Measurements from ENCODE around the gene ZNF621. TPM values are rescaled to one million over a fixed set of nuclear protein-coding genes. Genes with fewer than 3 reads are reported as not detected.

Gene ZNF621
- total and polyA plus RNA-seq, 9 of the 15 experiments (the other 6 are each of a cell fraction or from before 2014, with no cell fraction given), result 4.7 to 28.9 (median 20.6) TPM

DNA sequence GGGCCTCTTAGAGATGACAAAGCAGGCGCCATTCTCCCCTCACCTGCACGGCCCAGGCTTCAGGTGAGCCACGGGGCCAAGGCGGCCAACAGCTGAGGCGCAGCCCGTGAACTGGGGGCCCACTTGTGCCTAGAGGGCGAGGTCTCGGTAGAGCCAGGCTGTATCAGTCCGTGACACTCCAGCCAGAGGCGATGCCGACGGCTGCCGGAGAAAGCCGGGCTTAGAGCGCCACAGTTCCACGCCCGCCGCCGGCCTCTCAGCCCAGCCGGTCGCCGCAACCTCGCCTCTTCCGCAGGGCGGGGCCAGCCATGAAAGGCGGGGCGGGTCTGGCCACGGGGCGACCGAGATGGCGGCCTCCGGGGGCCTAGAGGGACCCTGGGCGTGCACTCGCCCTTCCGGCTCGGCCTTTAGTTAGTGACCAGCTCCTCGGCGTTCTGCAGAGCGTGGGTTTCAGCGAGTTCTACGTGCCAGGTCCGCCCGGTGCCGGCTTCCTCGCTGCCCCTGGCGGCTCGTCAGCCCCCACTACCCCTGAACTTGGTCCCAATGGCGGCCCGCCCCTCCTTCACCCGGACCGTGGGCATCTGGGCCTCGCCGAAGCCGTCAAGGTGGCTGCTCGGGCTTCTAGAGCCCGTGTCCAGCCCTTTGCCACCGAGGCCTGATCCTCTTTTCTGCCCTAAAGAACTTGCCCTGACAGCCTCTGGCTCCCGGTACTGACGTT is at the start of gene ZNF621 (continued):
- TF ChIP-seq DDX20 (tag; IDR thresholded peaks at IDR 0.05; ENCODE audit: low read depth) (no peak), POLR2B (IDR thresholded peaks at IDR 0.05; ENCODE audit: low read depth, partially characterized antibody) (peak; percentile 95), MTA3 (IDR thresholded peaks at IDR 0.05; ENCODE audit: borderline replicate concordance) (peak; percentile 93), TCF7 (IDR thresholded peaks at IDR 0.05; ENCODE audit: borderline replicate concordance) (0 out of 2 replicates have a peak, but pooled peaks have one; percentile 53), NCOA1 (IDR thresholded peaks at IDR 0.05; ENCODE audit: low read depth) (no peak), HNRNPUL1 (IDR thresholded peaks at IDR 0.05; ENCODE audit: low read length) (no peak), NR1H2 (CRISPR knock-in tag; IDR thresholded peaks at IDR 0.05) (peak; percentile 84; the same call in 1 of the 2 replicates), EP300 (IDR thresholded peaks at IDR 0.05; ENCODE audit: low read length) (peak; percentile 5; the same call in 1 of the 2 replicates), POLR2AphosphoS5 (IDR thresholded peaks at IDR 0.05; ENCODE audit: control insufficient read depth, insufficient read depth, low read depth, low read length) (peak; percentile 89), ZNF143 (CRISPR knock-in tag; IDR thresholded peaks at IDR 0.05) (no peak), ELF2 (CRISPR knock-in tag; IDR thresholded peaks at IDR 0.05) (peak; percentile 95), ZBTB1 (CRISPR knock-in tag; IDR thresholded peaks at IDR 0.05; ENCODE audit: borderline replicate concordance, low read depth) (no peak; the same call in 1 of the 2 replicates), TAL1 (IDR thresholded peaks at IDR 0.05) (0 out of 2 replicates have a peak, but pooled peaks have one; percentile 2), ZNF696 (CRISPR knock-in tag; conservative IDR thresholded peaks at IDR 0.05) (no peak), EZH2 (IDR thresholded peaks at IDR 0.05; ENCODE audit: borderline replicate concordance, low read depth, low read length) (no peak), ZKSCAN3 (CRISPR knock-in tag; IDR thresholded peaks at IDR 0.05) (no peak)
- TF ChIP-seq, protein P1, sequence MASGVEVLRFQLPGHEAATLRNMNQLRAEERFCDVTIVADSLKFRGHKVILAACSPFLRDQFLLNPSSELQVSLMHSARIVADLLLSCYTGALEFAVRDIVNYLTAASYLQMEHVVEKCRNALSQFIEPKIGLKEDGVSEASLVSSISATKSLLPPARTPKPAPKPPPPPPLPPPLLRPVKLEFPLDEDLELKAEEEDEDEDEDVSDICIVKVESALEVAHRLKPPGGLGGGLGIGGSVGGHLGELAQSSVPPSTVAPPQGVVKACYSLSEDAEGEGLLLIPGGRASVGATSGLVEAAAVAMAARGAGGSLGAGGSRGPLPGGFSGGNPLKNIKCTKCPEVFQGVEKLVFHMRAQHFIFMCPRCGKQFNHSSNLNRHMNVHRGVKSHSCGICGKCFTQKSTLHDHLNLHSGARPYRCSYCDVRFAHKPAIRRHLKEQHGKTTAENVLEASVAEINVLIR (CRISPR knock-in tag; IDR thresholded peaks at IDR 0.05), result no peak
- TF ChIP-seq, protein P2, sequence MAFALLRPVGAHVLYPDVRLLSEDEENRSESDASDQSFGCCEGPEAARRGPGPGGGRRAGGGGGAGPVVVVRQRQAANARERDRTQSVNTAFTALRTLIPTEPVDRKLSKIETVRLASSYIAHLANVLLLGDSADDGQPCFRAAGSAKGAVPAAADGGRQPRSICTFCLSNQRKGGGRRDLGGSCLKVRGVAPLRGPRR (CRISPR knock-in tag; IDR thresholded peaks at IDR 0.05), result no peak
- TF ChIP-seq, protein P3, sequence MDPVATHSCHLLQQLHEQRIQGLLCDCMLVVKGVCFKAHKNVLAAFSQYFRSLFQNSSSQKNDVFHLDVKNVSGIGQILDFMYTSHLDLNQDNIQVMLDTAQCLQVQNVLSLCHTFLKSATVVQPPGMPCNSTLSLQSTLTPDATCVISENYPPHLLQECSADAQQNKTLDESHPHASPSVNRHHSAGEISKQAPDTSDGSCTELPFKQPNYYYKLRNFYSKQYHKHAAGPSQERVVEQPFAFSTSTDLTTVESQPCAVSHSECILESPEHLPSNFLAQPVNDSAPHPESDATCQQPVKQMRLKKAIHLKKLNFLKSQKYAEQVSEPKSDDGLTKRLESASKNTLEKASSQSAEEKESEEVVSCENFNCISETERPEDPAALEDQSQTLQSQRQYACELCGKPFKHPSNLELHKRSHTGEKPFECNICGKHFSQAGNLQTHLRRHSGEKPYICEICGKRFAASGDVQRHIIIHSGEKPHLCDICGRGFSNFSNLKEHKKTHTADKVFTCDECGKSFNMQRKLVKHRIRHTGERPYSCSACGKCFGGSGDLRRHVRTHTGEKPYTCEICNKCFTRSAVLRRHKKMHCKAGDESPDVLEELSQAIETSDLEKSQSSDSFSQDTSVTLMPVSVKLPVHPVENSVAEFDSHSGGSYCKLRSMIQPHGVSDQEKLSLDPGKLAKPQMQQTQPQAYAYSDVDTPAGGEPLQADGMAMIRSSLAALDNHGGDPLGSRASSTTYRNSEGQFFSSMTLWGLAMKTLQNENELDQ (CRISPR knock-in tag; IDR thresholded peaks at IDR 0.05; ENCODE audit: borderline replicate concordance), result no peak
- TF ChIP-seq, protein P4, sequence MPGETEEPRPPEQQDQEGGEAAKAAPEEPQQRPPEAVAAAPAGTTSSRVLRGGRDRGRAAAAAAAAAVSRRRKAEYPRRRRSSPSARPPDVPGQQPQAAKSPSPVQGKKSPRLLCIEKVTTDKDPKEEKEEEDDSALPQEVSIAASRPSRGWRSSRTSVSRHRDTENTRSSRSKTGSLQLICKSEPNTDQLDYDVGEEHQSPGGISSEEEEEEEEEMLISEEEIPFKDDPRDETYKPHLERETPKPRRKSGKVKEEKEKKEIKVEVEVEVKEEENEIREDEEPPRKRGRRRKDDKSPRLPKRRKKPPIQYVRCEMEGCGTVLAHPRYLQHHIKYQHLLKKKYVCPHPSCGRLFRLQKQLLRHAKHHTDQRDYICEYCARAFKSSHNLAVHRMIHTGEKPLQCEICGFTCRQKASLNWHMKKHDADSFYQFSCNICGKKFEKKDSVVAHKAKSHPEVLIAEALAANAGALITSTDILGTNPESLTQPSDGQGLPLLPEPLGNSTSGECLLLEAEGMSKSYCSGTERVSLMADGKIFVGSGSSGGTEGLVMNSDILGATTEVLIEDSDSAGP (CRISPR knock-in tag; IDR thresholded peaks at IDR 0.05), result peak; percentile 22; the same call in 1 of the 2 replicates
- TF ChIP-seq, protein P5, sequence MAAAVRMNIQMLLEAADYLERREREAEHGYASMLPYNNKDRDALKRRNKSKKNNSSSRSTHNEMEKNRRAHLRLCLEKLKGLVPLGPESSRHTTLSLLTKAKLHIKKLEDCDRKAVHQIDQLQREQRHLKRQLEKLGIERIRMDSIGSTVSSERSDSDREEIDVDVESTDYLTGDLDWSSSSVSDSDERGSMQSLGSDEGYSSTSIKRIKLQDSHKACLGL (CRISPR knock-in tag; IDR thresholded peaks at IDR 0.05; ENCODE audit: borderline replicate concordance, poor library complexity, severe bottlenecking), result peak; percentile 45
- TF ChIP-seq, protein P6, sequence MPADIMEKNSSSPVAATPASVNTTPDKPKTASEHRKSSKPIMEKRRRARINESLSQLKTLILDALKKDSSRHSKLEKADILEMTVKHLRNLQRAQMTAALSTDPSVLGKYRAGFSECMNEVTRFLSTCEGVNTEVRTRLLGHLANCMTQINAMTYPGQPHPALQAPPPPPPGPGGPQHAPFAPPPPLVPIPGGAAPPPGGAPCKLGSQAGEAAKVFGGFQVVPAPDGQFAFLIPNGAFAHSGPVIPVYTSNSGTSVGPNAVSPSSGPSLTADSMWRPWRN (IDR thresholded peaks at IDR 0.05; ENCODE audit: low read depth), result no peak
